MM.1S (cell line): ENCODE data around the gene IGFBP5.
A peak's percentile ranks its signal among the peaks of the same experiment; 100 is the strongest.

Source experiments
- DNase-seq: peaks from one replicate; pipeline ENCODE4 v3.0.0-alpha.2; 2015
- H2AFZ ChIP-seq: fragments of 300-600 bp; sonication (generic); 2 replicates; pipeline ENCODE4 v1.6.0; 2016; ENCODE audit warnings: antibody characterized with exemption, low read length
- H3F3A ChIP-seq: fragments of 300-600 bp; sonication (generic); 2 replicates; pipeline ENCODE4 v1.6.1; 2016; ENCODE audit warnings: mild to moderate bottlenecking, antibody characterized with exemption, low read length, moderate library complexity, mixed read lengths; ENCODE audit not compliant: insufficient read depth
- H3K27ac ChIP-seq: fragments of 300-600 bp; sonication (generic); 2 replicates; pipeline ENCODE4 v1.5.1; 2016; ENCODE audit warnings: mild to moderate bottlenecking, low read length
- H3K27me3 ChIP-seq: fragments of 300-600 bp; sonication (generic); replicated peaks from 2 replicates; pipeline ENCODE4 v1.6.0; 2016; ENCODE audit warnings: low read length; ENCODE audit not compliant: insufficient read depth
- H3K36me3 ChIP-seq: fragments of 300-600 bp; sonication (generic); replicated peaks from 2 replicates; pipeline ENCODE4 v1.6.1; 2016; ENCODE audit warnings: mild to moderate bottlenecking, low read length, mixed read lengths; ENCODE audit not compliant: insufficient read depth
- H3K4me1 ChIP-seq: fragments of 300-600 bp; sonication (generic); 2 replicates; pipeline ENCODE4 v1.6.1; 2016; ENCODE audit warnings: low read length, mixed read lengths
- H3K4me2 ChIP-seq: fragments of 300-600 bp; sonication (generic); 2 replicates; pipeline ENCODE4 v1.6.0; 2016; ENCODE audit warnings: low read depth, low read length
- H3K4me3 ChIP-seq: fragments of 300-600 bp; sonication (generic); 2 replicates; pipeline ENCODE4 v1.5.1; 2016; ENCODE audit warnings: low read length, mixed read lengths
- H3K79me2 ChIP-seq: fragments of 300-600 bp; sonication (generic); 2 replicates; pipeline ENCODE4 v1.6.1; 2016; ENCODE audit warnings: mixed run types, low read length, mixed read lengths
- H3K9ac ChIP-seq: fragments of 300-600 bp; sonication (generic); 2 replicates; pipeline ENCODE4 v1.6.1; 2016; ENCODE audit warnings: low read length, mixed read lengths
- H3K9me2 ChIP-seq: fragments of 300-600 bp; sonication (generic); replicated peaks from 2 replicates; pipeline ENCODE4 v1.6.1; 2016; ENCODE audit warnings: mild to moderate bottlenecking, low read length, mixed read lengths; ENCODE audit not compliant: insufficient read depth
- H3K9me3 ChIP-seq: fragments of 300-600 bp; sonication (generic); replicated peaks from 2 replicates; pipeline ENCODE4 v1.6.1; 2016; ENCODE audit warnings: mild to moderate bottlenecking, low read length, mixed read lengths; ENCODE audit not compliant: insufficient read depth
- H4K20me1 ChIP-seq: fragments of 300-600 bp; sonication (generic); 2 replicates; pipeline ENCODE4 v1.6.1; 2016; ENCODE audit warnings: mild to moderate bottlenecking, low read length, moderate library complexity, mixed read lengths; ENCODE audit not compliant: insufficient read depth
- CTCF ChIP-seq: fragments of 300-600 bp; sonication (generic); IDR thresholded peaks from 2 replicates; pipeline ENCODE4 v1.5.1; 2016; ENCODE audit warnings: antibody characterized with exemption, low read length, mixed read lengths
- EZH2 ChIP-seq: fragments of 300-600 bp; sonication (generic); optimal IDR thresholded peaks from 2 replicates; pipeline ENCODE3; 2017; ENCODE audit warnings: low read depth, mild to moderate bottlenecking, antibody characterized with exemption, low read length, mixed read lengths
- EZH2phosphoT487 ChIP-seq: fragments of 300-600 bp; sonication (generic); IDR thresholded peaks from 2 replicates; pipeline ENCODE4 v1.6.1; 2018; ENCODE audit warnings: antibody characterized with exemption, low read length

IGFBP5 gene

GRCh38 chr2:216687646-216688045 lies 7.7 kb downstream of the IGFBP5 start:
- no peak for DNase-seq
- H3K27ac ChIP-seq: no peak overlapping the region
- H3K4me2 ChIP-seq: no peak overlapping the region
- H3K9me2 ChIP-seq: no peaks in the 10 kb centered on the region
- no peak overlapping the region for H2AFZ ChIP-seq
- H3K9ac ChIP-seq: no peak overlapping the region
- no peaks in the 10 kb centered on the region for H3K9me3 ChIP-seq
- no peaks in the 10 kb centered on the region for H3K27me3 ChIP-seq
- TF ChIP-seq EZH2 (no peak), CTCF (peak; percentile 42), EZH2phosphoT487 (no peak)
- H4K20me1 ChIP-seq: no peaks in the 10 kb centered on the region
- no peaks in the 10 kb centered on the region for H3K36me3 ChIP-seq
- no peaks in the 10 kb centered on the region for H3K79me2 ChIP-seq
- H3K4me1 ChIP-seq: no peaks in the 10 kb centered on the region
- H3F3A ChIP-seq: peaks cover 4% of the 10 kb centered on the region; the same call in 1 of the 2 replicates
- H3K4me3 ChIP-seq: no peak overlapping the region

GRCh38 chr2:216687111-216687510 lies 8.2 kb downstream of the IGFBP5 start:
- no peaks in the 10 kb centered on the region for H3K36me3 ChIP-seq
- H3F3A ChIP-seq: no peaks in the 10 kb centered on the region
- H3K9ac ChIP-seq: no peak overlapping the region
- TF ChIP-seq CTCF (no peak), EZH2 (no peak), EZH2phosphoT487 (no peak)
- H3K4me3 ChIP-seq: no peak overlapping the region
- DNase-seq: no peak
- no peak overlapping the region for H3K27ac ChIP-seq
- no peaks in the 10 kb centered on the region for H4K20me1 ChIP-seq
- H3K27me3 ChIP-seq: no peaks in the 10 kb centered on the region
- H3K4me1 ChIP-seq: no peaks in the 10 kb centered on the region
- H3K4me2 ChIP-seq: no peak overlapping the region
- H3K79me2 ChIP-seq: no peaks in the 10 kb centered on the region
- no peaks in the 10 kb centered on the region for H3K9me3 ChIP-seq
- H3K9me2 ChIP-seq: no peaks in the 10 kb centered on the region
- H2AFZ ChIP-seq: no peak overlapping the region

- Histone ChIP-seq H3K36me3 (no peaks in the 10 kb centered on the region), H3F3A (no peaks in the 10 kb centered on the region), H3K79me2 (no peaks in the 10 kb centered on the region), H2AFZ (no peak overlapping the region), H3K4me3 (no peak overlapping the region), H3K27ac (no peak overlapping the region), H3K9me3 (no peaks in the 10 kb centered on the region), H4K20me1 (no peaks in the 10 kb centered on the region), H3K9ac (no peak overlapping the region), H3K9me2 (no peaks in the 10 kb centered on the region), H3K4me2 (no peak overlapping the region), H3K27me3 (no peaks in the 10 kb centered on the region), H3K4me1 (no peaks in the 10 kb centered on the region)
- no peak for DNase-seq
- TF ChIP-seq CTCF: no peak
- TF ChIP-seq EZH2phosphoT487: no peak
- no peak for TF ChIP-seq EZH2
Observed at GRCh38 chr2:216685327-216685875, 9.9 kb downstream of the IGFBP5 start.
